ENCODE results near the gene CDK14.

CDK14 gene

DNA sequence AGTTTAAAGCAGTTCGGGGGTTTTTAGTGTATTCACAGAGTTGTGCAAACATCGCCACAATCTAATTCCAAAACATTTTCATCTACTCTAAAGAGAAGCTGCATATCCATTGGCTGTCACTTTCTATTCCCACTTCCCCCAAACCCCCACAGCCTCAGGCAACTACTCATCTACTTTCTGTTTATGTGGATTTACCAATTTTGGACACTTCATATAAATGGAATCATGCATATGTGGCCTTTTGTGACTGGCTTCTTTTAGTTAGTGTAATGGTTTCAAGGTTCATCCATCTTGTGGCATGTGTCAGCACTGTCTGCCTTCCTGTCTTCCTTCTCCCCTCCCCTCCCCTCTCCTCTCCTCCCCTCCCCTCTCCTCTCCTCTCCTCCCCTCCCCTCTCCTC lies 589.6 kb downstream of the CDK14 start:
- no peak for DNase-seq

DNA sequence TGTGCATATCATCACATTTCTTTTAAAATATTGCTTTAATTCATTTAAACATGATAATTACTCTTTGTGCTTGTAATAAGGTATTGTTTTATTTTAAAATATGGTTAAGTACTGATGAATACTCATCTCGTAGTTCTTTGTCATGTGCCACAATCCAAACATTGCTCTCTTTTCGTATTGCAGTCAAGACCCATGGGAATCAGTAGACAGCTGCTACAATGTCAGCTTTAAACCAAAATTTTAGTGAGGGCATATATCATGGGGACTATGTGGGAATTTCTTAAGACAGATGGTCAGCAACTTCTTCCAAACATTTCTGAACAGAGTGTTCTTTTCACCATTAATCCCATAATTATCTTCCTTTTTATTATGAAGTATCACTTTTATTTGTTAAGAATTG lies 590.9 kb downstream of the CDK14 start:
- DNase-seq, result no peak

DNA sequence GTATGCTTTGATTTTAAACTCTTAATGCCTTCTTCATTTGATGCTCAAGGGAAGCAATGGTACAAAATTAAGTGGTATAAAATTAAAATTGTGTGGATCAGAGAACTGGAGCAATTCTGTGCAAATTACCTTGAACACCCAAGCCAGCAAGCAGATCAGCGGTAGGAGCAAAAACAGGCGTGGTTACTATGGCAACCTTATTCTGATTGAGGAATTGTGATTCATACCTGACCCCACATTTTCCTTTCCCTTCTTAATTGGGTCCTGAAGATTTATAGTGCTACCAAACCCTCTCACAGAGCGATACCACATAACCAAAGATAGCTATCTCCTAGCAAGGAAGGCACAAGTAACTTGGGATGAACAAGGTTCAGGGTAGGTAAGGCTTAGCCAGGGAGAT lies 595.6 kb downstream of the CDK14 start:
- no peak for DNase-seq

DNA sequence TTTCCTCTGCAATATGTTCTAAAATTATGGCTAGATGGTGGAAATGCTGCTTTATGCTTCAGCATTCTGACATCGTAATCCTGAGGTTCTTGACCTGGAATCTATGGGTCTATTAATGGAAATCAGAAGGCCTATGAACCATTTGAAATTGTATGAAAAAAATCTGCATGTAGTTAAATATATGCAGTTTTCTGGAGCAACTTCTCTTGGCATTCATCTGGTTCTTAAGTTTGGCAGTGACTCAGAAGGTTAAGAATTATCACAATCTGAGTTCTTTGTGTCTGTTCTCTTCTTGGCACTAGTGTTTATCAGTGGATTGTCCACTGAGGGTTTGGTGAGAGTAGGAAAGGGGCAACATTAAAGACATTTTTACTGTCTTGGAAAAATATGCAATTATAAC lies 597.0 kb downstream of the CDK14 start:
- DNase-seq, result no peak

DNA sequence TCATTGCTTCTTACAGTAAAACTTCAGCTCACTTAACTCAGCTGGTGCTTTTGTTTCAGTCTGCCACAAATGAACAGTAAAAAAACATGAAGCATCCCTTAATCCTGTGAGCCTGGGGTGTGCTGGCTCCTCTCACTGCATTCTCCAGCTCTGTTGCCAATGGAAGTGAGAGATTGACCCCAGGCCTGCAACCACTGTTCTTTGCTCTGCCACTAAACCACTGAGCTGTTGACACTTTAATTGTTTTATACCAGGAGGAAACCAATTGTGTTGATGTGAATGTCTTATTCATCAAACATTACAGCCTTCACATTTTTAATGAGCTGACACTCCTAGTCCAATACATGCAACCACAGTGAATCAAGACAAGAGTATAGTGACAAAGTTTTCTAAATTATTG lies 598.7 kb downstream of the CDK14 start:
- no peak for DNase-seq

DNA sequence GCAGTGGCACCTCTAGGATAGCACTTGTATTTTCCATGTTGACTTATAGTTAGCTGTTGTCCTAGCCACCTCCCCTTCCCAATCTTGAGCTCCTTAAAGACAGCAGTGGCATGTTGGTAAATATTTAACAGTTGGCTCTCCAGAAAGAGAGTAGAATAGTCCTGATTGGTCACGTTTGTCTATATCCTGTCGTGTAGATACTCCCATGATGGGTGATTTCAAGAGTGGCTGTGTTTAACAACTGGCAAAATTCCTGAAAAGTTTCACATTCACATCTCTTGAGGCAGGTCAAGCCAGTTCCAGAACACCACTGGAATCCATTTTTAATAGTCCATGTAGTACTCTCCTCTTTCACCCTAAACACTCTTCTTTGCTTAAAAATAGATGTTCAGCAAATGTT lies 599.9 kb downstream of the CDK14 start:
- DNase-seq, result no peak

DNA sequence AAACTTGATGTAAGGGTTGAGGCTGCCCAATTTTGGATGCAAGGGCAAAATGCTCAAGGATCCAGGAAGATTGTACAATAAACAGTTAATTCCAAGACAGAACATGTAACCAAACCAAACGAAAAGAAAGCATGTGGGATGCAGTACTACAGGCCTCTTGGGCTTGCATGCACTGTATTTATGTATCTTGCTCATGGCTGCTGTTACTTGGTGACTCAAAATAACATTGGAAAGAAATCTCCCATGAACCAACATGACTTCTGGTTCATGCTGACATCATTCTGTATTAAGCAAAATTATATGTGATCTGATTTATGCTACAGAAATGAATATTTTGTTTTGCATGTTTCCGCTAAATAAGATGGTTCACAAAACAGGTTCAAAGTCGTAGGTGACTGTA lies 602.2 kb downstream of the CDK14 start:
- no peak for DNase-seq

DNA sequence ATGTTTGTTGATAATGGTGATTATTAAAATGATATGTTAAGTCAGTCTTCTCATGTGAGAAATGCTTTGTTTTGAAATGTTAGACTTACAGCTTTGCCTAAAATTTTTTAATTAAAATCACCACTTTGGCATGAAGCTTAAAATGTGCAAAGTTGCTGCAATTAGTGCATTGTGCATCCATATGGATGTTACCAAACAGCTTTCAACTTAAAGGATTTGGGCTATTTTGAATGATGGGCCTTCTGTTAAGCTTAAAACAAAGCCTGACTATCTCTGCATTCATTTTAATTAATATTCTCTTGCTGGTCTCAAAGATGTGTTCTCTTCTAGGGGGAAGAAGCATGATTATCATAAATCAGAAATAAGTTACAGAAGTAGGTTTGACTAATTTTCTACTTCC lies 603.5 kb downstream of the CDK14 start:
- DNase-seq, result no peak

DNA sequence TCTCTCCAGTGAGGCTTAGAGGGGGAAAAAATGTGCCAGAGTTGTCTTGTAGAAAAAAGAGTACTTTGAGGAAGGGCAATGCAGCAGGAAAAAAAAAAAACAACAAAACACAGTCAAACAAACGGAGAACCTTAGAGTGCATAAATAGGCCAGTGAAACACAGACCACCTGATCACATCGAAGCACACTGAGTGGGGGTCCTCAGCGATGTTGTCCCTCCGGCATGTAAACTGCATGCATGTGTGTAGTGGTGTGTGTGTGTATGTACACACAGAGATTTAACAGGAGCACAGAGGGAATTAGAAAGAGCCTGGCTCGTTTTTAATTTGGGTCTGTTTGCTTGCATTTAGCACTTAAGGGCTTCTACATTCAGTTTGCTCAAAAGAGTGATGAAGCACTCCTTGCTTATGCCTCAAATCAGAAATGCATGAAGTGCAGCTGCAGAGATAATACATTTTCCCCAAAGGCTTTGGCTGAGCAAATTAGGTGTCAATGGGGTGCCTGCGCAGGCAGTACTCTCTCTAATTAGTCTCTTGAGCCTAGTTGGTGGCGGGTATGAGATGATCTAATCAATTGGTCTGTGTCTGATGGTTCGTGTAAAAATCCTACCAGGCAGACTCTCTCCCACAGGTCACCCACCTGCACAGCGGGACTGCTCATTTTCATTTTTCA lies 605.5 kb downstream of the CDK14 start:
- DNase-seq, result no peak

DNA sequence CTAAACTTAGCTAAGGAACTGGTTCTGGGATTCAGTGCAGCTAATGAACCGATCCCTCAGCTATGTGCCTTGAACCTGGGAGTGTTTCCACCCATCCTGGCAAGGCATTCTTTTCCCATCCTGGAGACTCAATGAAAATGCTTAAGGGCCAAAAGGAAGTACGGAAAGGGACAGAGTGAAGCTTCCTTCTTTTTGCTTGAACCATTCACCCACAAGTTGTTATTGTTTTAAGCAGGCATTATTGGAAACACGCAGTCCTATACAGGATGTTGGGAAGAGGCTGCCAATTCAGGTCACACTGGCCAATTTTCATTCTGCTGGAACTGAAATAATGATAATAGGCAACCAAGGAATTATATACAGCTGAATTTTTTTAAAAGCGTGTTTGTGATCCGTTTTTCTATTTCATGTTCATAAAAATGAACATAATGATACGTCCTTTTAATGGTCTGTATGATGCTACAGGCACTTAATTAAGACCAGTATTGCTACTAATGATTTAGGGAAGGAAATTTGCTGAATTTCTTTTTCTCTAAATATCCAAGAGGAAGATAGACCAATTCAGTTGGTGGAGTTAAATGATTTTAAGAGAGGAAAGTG lies 610.3 kb downstream of the CDK14 start:
- DNase-seq, result no peak

DNA sequence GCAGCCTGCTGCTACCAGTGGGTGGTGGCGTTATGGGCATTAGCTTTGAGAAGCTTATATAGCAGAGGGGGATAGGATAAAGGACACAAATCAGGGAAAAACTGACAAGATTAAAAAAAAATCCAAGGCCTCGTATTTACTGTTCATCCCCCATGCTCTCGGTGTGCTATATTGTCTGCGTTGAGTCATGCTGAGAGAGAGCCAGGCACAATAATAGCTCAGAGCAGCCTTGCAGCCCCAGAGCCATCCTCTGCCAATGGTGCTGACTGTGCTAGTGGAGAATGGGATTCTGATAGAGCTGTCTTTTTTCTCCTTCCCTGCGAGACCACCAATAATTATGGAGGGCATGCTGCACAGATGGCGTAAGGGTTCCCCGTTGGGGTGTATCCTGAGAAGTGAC lies 616.5 kb downstream of the CDK14 start:
- no peak for DNase-seq

DNA sequence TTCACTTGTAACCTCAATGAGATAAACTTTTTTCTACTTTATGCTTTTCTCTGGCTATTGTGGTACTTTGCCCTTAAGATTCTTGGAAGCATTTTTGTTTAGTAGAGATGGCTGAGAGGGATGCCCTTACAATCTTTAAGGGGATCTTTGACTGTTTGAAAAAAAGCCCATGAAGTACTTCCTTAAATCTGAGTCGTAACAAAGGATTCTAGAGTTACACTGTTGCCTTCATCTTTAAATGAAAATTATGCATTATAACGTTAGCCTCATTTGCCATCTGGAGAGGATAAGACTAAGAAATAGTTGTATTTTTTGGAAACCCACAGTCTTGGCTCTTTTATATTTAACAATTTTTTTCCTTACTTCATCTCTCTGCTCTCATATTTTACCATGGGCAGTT lies 630.3 kb downstream of the CDK14 start:
- DNase-seq, result no peak

DNA sequence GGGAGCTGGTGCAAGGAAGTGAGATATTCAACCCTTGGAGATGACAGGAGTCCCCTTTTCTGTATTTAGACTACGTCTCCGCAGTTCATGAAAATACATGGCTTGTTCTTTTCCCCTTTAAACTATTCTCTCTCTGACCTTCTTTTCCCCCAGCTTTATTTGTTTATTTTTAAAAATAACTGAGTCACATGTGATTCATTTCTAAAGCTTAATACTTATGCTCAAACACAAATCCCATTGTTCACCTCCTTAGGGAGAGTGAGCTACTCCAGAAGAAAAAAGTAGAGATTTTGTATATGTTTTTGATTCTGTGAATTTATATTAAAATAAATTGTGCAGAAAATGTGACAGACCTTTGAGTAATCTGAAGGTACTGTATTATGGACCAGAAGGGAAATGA lies 632.2 kb downstream of the CDK14 start:
- no peak for DNase-seq

DNA sequence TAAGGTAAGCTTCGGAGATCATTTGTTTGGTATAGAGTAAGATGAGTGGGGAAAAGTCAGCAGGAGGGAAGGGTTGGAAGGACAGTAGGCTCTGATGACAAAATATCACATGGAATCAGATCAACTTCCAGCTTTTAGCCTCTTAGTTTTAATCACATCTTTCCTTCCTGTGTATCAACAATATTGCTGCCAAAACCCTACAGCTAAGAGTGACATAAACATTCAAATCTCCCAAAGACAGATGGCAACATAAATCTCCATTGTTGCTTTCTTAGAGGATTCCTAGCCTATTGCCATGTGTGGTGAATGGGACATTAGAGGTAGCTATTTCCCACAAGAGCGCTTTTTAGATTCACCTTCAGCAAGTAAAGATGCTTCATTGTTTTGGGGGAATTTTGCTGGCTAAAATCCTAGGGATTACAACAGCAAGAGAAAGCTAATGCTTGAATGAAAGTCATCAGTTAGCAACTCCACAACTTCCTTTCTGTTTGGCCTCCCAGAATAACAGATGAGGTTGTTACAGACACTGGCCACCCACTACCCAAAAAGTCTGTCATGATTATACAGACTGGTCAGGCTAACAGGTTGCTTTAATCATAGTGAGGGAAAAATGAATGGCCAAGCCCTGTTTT lies 632.9 kb downstream of the CDK14 start:
- DNase-seq, result no peak

DNA sequence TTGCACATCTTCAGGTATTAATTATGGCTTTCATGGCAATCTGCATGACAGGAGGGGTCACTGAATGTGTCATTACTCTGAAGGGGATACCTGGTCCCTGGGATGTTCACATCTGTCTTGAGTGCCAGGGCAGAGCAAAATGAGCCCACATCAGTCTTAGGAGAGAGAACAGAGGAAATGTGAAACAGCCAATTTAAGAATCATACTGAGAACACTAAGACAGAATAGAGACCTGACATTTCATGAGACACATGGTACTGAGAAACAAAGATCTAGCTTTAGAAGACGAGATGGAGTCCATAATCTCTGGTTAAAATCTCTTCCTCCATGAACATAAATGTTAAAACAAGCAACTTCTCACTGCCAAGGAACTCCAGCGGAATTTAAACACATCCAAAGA lies 634.0 kb downstream of the CDK14 start:
- DNase-seq, result no peak

DNA sequence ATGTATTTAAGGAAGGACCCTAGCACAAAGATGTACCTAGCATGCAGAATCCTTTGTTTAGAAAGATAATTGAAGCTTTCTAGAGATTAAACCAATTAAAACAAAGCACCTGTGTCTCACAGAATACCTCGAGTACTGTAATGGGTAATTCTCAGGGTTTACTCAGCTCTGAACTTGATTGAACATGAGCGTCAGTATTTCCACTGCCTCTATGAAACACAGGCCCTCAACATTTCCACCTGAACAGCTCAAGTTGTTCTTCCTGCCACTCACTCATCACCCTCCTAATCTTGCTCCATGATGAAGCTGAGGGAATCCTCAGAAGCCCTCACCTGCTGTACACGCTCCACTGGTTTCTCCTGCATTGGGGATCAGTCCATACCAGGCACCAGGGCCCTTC lies 634.4 kb downstream of the CDK14 start:
- DNase-seq, result no peak

DNA sequence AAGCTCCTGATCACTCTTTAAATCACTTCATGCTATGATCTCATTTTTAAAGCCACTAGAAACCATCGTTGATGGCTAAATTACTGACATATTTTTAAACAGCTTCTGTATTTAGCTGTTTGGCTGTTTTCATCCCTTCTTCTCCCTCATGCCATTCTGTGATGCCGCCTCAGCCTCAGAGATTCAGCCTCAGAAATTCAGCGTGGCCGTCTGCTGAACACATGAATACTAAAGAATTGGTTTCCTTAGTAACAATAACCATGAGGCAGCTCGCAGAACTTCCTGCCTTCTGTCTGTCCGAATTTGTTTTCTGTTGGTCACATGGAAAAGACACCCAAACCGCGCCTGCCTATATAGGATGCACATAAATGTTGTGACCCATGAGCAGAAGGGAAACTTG lies 637.1 kb downstream of the CDK14 start:
- DNase-seq, result no peak

DNA sequence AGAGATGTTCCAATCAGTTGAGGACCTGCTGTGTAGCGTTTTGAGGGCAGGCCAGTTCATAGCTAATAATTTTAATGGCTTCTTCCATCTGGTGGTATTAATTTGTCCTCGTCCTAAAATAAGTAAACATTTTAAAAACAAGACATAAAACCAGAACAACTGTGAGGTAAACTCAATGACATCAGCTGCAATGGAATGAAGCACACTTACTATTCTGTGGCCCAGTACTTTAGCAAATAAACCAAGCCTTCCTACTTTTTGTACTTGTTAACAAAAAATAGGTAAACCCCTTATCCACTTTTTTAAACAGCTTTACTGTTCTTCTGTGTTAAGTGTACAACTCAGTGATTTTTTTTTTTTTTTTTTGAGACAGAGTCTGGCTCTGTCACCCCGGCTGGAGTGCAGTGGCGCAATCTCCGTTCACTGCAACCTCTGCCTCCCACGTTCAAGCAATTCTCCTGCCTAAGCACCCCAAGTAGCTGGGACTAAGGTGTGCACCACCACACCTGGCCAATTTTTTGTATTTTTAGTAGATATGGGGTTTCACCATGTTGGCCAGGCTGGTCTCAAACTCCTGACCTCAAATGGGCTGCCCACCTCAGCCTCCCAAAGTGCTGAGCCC lies 639.2 kb downstream of the CDK14 start:
- DNase-seq, result no peak

DNA sequence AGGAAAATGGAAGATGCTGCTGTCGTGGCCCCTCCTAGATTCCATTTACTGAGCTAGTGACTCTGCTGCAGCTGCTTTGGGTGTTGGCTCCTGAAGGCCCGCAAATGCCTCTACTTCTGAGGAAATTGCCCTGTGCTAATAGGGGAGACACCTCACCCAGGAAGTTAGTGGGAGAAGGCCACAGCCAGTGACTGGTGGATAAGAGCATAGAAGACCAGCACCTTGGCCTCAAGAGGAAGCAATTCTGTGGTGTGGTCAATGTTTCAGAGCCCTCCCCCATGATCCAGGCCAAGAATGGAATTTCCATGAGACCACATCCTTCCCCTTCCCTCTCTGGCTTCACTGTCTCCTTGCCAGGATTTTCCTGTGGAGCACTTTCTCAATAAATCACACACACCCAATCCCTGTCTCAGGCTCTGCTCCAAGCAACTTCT lies 643.1 kb downstream of the CDK14 start:
- no peak for DNase-seq

DNA sequence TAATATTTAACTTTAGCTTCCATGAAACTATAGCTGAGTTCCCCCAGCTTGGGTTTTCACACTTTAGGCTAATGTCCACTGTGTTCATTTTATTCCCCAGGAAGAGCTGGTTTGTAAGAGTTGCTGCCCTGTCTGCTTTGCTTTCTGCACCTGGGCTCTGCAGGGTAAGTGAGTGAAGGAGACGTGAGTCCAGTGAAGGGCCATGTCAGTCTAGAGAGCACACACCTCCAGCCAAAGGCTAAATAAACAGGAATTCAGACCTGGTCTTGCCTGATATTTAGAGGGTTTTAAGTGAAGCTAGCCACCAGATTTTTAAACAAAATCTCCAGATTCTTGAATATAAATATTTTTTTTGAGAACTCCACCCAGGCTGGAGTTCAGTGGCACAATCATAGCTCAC lies 643.7 kb downstream of the CDK14 start:
- DNase-seq, result no peak

DNA sequence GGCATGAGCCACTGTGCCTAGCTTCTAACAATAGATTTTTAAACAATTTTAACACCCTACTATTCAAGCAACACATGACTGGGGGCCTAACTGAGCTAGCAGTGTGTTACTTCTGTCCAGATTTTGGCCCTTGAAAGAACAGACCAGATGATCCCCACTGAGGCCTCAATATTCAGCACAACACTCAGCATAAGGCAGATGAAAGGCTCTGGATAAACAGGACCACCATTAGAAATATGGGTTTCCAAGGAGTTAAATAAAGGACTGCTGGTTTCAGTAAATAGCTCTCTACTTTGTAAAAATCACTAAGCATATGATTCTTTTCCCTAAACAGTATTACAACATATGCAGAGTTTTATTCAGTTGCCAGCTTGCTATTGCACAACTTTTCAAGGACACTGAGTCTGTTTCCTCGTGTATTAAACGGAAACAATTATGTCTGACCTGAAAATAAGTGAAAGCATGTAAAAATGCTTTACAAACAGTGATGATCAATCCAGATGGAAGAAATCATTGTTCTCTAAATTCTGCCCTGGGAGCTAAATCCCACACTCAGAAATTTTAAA lies 644.3 kb downstream of the CDK14 start:
- no peak for DNase-seq

DNA sequence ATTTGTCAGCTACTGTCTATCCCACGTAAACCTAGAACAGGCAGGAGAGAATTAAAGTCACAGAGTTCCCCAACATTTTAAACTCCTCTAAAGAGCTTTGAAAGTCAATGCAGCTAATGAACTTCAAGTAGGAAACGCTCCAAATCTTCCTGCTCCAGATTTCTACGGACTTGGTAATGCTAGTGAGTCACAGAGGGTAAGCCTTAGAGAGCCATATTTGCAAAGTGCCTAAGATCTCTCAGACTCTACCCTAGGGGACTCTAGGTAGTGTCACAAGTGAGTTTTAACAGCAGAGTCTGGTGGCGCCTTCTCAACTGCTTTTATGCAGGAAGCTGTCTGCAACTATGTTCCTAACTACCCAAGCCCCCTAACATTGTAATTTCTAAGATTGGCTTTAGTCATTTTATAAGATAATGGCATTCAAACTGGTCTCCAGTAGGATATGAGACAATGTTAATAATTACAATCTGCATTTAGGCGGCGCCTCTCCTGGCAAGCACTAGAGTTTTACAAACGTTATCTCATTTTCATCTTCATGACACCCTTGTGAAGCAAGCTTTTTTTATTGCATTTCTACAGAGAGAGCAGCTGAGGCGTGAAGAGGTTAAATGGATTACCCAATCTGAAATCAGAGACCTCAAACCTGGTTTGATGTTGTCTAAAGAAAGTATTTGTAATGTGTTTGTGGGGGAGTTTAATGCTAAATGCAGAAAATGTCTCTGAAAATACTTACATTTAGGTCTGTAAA lies 646.1 kb downstream of the CDK14 start:
- DNase-seq, result no peak

Data from SHP77 treated with DMSO at 0.1 percent for 48 hours (cell line).